Measurements from ENCODE around the gene CATSPERZ.

DNA sequence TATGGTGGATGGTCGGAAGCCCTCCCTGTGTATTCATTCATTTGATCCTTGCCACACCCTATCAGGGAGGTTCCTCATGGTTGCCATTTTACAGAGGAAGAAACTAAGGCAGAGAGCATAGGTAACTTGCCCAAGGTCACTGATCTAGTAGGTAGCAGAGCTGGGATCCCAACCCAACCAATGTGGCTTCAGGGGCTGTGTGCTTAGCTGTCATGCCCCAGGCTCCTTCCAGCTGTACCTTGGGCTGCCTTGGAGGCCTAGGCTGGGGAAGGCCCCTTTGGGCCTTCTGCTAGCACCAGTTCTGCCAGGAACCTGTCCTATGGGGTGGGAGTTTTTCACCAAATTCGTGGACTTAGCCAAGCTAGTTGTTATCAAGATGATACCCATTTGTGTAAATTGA, 24.3 kb upstream of the CATSPERZ start:
- TF ChIP-seq, protein P1, sequence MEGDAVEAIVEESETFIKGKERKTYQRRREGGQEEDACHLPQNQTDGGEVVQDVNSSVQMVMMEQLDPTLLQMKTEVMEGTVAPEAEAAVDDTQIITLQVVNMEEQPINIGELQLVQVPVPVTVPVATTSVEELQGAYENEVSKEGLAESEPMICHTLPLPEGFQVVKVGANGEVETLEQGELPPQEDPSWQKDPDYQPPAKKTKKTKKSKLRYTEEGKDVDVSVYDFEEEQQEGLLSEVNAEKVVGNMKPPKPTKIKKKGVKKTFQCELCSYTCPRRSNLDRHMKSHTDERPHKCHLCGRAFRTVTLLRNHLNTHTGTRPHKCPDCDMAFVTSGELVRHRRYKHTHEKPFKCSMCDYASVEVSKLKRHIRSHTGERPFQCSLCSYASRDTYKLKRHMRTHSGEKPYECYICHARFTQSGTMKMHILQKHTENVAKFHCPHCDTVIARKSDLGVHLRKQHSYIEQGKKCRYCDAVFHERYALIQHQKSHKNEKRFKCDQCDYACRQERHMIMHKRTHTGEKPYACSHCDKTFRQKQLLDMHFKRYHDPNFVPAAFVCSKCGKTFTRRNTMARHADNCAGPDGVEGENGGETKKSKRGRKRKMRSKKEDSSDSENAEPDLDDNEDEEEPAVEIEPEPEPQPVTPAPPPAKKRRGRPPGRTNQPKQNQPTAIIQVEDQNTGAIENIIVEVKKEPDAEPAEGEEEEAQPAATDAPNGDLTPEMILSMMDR (IDR thresholded peaks at IDR 0.05; ENCODE audit: insufficient read depth, low read length): no peak
- TF ChIP-seq POLR2AphosphoS5 (IDR thresholded peaks at IDR 0.05; ENCODE audit: low read depth) (no peak), SPI1 (IDR thresholded peaks at IDR 0.05; ENCODE audit: borderline replicate concordance, low read depth) (no peak)

All from HL-60 (cell line).